ENCODE results near the gene SHMT1.

Gene SHMT1

DNA sequence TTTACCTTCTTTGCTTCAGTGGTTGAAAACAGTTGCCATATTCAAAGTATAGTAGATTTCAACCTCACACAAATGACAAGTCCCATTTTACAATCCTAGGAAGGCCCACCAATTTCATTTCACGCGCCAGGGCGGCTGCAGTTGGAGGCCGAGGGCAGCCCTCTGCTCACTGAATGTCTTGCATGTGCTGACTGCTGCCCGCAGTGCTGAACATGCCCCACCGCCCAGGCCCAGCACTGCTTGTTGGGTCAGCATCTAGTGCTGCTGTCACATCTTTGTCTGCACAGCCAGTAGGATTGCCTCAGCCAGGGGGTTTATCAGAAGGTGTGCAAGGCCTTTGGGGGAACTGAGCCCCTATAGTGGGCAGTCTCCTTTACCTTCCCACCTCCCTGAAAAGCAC is 36.8 kb downstream of the SHMT1 start:
- no peak overlapping the region for H3K4me3 Mint-ChIP-seq
- peak overlapping the region; percentile 45 for H3K27ac Mint-ChIP-seq
- peaks cover 11% of the 10 kb centered on the region for H3K4me1 Mint-ChIP-seq
- no peak for ATAC-seq (ENCODE audit: low read depth)
- H3K27me3 Mint-ChIP-seq, result no peaks in the 10 kb centered on the region
- no peaks in the 10 kb centered on the region for H3K9me3 Mint-ChIP-seq
- peaks cover 19% of the 10 kb centered on the region for H3K36me3 Mint-ChIP-seq
- DNase-seq (ENCODE audit: low spot score in 2 of 2), result no peak

GRCh38 chr17:18326039-18326438 is 37.3 kb downstream of the SHMT1 start:
- Mint-ChIP-seq H3K27me3 (no peaks in the 10 kb centered on the region), H3K9me3 (no peaks in the 10 kb centered on the region), H3K4me1 (peaks cover 12% of the 10 kb centered on the region), H3K4me3 (no peak overlapping the region), H3K27ac (peak overlapping the region; percentile 45), H3K36me3 (peaks cover 19% of the 10 kb centered on the region)
- DNase-seq (ENCODE audit: low spot score in 2 of 2) (no peak), ATAC-seq (ENCODE audit: low read depth) (no peak)

GRCh38 chr17:18324140-18325050 is 39.0 kb downstream of the SHMT1 start:
- Mint-ChIP-seq H3K27ac (peak overlapping the region; percentile 28), H3K9me3 (no peaks in the 10 kb centered on the region), H3K4me1 (peaks cover 27% of the 10 kb centered on the region), H3K27me3 (no peaks in the 10 kb centered on the region), H3K4me3 (no peak overlapping the region), H3K36me3 (peaks cover 24% of the 10 kb centered on the region)
- DNase-seq (ENCODE audit: low spot score in 2 of 2), result no peak
- ATAC-seq (ENCODE audit: low read depth), result no peak

GRCh38 chr17:18323507-18324139 is 39.7 kb downstream of the SHMT1 start:
- H3K27ac Mint-ChIP-seq, result no peak overlapping the region
- no peak for ATAC-seq (ENCODE audit: low read depth)
- H3K4me3 Mint-ChIP-seq, result no peak overlapping the region
- DNase-seq (ENCODE audit: low spot score in 2 of 2), result no peak
- no peaks in the 10 kb centered on the region for H3K27me3 Mint-ChIP-seq
- H3K4me1 Mint-ChIP-seq, result peaks cover 35% of the 10 kb centered on the region
- H3K36me3 Mint-ChIP-seq, result peaks cover 19% of the 10 kb centered on the region
- H3K9me3 Mint-ChIP-seq, result no peaks in the 10 kb centered on the region

DNA sequence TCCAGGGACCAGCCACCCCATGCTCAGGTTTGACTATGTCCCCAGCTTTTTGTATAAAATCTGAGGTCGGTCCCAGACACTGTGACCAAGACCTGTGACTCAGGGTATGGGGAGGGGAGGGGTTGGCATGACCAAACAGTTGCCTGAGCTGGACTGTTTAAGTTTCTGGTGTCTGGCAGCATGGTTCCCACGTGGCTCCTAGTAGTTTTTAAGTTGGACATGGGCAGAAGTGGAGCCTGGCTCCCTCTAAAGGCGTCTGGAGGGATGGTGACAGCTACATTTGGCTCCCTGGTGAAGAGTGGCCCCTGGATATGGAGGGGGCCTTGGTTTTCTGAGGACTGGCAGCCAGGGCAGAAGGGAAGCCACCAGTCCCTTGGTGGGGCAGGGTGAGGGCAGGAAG is 40.3 kb downstream of the SHMT1 start:
- H3K4me3 Mint-ChIP-seq, result no peak overlapping the region
- peaks cover 37% of the 10 kb centered on the region for H3K4me1 Mint-ChIP-seq
- no peak overlapping the region for H3K27ac Mint-ChIP-seq
- no peaks in the 10 kb centered on the region for H3K27me3 Mint-ChIP-seq
- peaks cover 19% of the 10 kb centered on the region for H3K36me3 Mint-ChIP-seq
- no peaks in the 10 kb centered on the region for H3K9me3 Mint-ChIP-seq
- no peak for ATAC-seq (ENCODE audit: low read depth)
- no peak for DNase-seq (ENCODE audit: low spot score in 2 of 2)

DNA sequence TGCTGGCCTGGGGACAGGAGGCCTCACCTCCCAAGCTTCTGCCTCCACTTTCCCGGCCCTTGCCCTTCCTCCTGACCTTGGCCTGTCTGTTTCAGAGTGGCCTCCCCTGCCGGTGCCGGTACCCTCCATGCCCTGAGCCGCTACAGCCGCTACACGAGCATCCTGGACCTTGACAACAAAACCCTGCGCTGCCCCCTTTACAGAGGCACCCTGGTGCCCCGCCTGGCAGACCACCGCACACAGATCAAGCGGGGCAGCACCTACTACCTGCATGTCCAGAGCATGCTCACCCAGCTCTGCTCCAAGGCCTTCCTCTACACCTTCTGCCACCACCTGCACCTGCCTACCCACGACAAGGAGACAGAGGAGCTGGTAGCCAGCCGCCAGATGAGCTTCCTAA is 40.8 kb downstream of the SHMT1 start:
- H3K27ac Mint-ChIP-seq, result no peak overlapping the region
- H3K27me3 Mint-ChIP-seq, result no peaks in the 10 kb centered on the region
- no peak for ATAC-seq (ENCODE audit: low read depth)
- DNase-seq (ENCODE audit: low spot score in 2 of 2), result no peak
- H3K4me1 Mint-ChIP-seq, result peaks cover 42% of the 10 kb centered on the region
- no peak overlapping the region for H3K4me3 Mint-ChIP-seq
- H3K9me3 Mint-ChIP-seq, result no peaks in the 10 kb centered on the region
- H3K36me3 Mint-ChIP-seq, result peaks cover 22% of the 10 kb centered on the region

DNA sequence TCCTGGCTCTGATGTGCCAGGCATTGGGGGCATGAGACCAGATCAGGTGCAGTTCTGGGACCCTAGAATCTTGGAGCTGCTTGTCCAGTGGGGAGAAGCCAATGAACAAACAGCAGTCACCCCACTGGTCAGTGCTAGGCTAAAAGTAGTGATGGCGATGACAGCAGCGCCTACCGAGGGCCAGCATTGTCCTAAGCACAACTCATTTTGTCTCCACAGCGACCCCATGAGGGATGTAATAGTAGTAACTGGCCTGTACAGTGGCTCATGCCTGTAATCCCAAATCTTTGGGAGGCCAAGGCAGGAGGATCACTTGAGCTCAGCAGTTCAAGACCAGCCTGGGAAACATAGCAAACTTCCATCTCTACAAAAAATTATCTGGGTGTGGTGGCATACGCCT is 42.0 kb downstream of the SHMT1 start:
- no peak for DNase-seq (ENCODE audit: low spot score in 2 of 2)
- H3K4me3 Mint-ChIP-seq, result no peak overlapping the region
- H3K27me3 Mint-ChIP-seq, result no peaks in the 10 kb centered on the region
- H3K36me3 Mint-ChIP-seq, result peaks cover 23% of the 10 kb centered on the region
- ATAC-seq (ENCODE audit: low read depth), result no peak
- no peak overlapping the region for H3K27ac Mint-ChIP-seq
- peaks cover 50% of the 10 kb centered on the region for H3K4me1 Mint-ChIP-seq
- peaks cover 2% of the 10 kb centered on the region for H3K9me3 Mint-ChIP-seq

- ATAC-seq (ENCODE audit: low read depth) (no peak), DNase-seq (ENCODE audit: low spot score in 2 of 2) (no peak)
- Mint-ChIP-seq H3K4me3 (peak overlapping the region; percentile 41), H3K27ac (no peak overlapping the region), H3K4me1 (peaks cover 50% of the 10 kb centered on the region), H3K36me3 (peaks cover 23% of the 10 kb centered on the region), H3K27me3 (no peaks in the 10 kb centered on the region), H3K9me3 (peaks cover 2% of the 10 kb centered on the region)
These were observed 43.0 kb downstream of the SHMT1 start for GRCh38 chr17:18320301-18320700.

DNA sequence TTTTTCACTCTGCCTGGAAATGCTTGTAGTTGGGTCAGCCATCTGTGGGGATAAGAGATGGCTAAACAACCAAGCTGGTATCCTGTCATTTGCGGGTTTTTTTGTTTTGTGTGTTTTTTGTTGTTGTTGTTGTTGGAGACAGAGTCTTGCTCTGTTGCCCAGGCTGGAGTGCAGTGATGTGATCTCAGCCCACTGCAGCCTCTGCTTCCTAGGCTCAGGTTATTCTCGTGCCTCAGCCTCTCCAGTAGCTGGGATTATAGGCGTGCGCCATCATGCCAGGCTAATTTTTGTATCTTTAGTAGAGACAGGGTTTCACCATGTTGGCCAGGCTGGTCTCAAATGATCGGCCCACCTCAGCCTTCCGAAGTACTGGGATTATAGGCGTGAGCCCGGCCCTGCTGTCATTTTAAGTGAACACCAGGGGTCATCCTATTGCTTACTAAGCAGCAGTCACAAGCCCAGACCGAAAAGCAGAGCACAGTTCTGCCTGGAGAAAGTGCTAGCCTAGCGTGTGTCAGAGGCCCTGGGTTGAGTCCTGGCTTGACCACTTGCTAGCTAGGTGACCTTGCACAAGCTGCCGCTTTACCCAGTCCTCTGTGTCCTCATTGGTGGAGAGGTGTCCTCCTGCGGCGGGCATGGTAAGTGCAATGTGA is 43.6 kb downstream of the SHMT1 start:
- DNase-seq (ENCODE audit: low spot score in 2 of 2) (no peak), ATAC-seq (ENCODE audit: low read depth) (no peak)
- peaks cover 19% of the 10 kb centered on the region for H3K36me3 Mint-ChIP-seq
- peaks cover 2% of the 10 kb centered on the region for H3K9me3 Mint-ChIP-seq
- peak overlapping the region; percentile 47 for H3K27ac Mint-ChIP-seq
- no peak overlapping the region for H3K4me3 Mint-ChIP-seq
- no peaks in the 10 kb centered on the region for H3K27me3 Mint-ChIP-seq
- peaks cover 45% of the 10 kb centered on the region for H3K4me1 Mint-ChIP-seq

GRCh38 chr17:18318771-18319450 is 44.4 kb downstream of the SHMT1 start:
- peaks cover 50% of the 10 kb centered on the region for H3K4me1 Mint-ChIP-seq
- H3K4me3 Mint-ChIP-seq, result peak overlapping the region; percentile 17
- DNase-seq (ENCODE audit: low spot score in 2 of 2) (no peak), ATAC-seq (ENCODE audit: low read depth) (no peak)
- H3K9me3 Mint-ChIP-seq, result peaks cover 2% of the 10 kb centered on the region
- H3K27ac Mint-ChIP-seq, result peak overlapping the region; percentile 47
- H3K27me3 Mint-ChIP-seq, result no peaks in the 10 kb centered on the region
- peaks cover 17% of the 10 kb centered on the region for H3K36me3 Mint-ChIP-seq

DNA sequence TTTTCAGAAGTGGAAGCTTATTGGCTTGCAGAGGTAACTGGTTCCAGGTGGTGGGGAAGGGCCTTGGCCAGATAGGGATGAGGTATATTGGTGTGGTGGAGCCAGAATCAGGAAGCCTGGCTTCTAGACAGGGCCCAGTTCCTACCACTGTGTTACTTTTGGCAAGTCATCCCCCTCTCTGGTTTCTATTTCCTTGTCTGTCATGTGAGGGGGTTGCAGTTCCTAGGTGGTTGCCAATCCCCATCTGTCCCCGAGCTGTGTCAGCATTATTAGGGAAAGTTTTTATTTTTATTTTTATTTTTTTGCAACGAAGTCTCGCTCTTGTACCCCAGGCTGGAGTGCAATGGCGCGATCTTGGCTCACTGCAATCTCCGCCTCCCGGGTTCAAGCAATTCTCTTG is 45.2 kb downstream of the SHMT1 start:
- H3K36me3 Mint-ChIP-seq, result peaks cover 15% of the 10 kb centered on the region
- no peak for DNase-seq (ENCODE audit: low spot score in 2 of 2)
- H3K4me1 Mint-ChIP-seq, result peaks cover 52% of the 10 kb centered on the region
- peak overlapping the region; percentile 97 for H3K27ac Mint-ChIP-seq
- peak overlapping the region; percentile 49 for H3K4me3 Mint-ChIP-seq
- H3K9me3 Mint-ChIP-seq, result peaks cover 2% of the 10 kb centered on the region
- H3K27me3 Mint-ChIP-seq, result no peaks in the 10 kb centered on the region
- ATAC-seq (ENCODE audit: low read depth), result no peak

DNA sequence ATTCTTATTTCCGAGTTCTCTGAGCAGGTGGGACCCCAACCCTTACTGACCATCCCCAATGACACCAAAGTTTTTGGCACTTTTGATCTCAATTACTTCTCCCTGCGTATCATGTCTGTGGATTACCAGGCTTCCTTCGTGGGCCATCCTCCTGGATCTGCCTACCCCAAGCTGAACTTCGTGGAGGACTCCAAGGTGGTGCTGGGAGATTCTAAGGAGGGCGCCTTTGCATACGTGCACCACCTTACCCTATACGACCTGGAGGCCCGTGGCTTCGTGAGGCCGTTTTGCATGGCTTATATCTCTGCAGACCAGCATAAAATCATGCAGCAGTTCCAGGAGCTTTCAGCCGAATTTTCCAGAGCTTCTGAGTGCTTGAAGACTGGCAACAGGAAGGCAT is 47.4 kb downstream of the SHMT1 start:
- no peak for ATAC-seq (ENCODE audit: low read depth)
- H3K4me1 Mint-ChIP-seq, result peaks cover 58% of the 10 kb centered on the region
- peaks cover 13% of the 10 kb centered on the region for H3K36me3 Mint-ChIP-seq
- H3K27me3 Mint-ChIP-seq, result no peaks in the 10 kb centered on the region
- peak overlapping the region; percentile 97 for H3K27ac Mint-ChIP-seq
- DNase-seq (ENCODE audit: low spot score in 2 of 2), result no peak
- peaks cover 2% of the 10 kb centered on the region for H3K9me3 Mint-ChIP-seq
- H3K4me3 Mint-ChIP-seq, result peak overlapping the region; percentile 92

GRCh38 chr17:18315562-18315922 is 47.8 kb downstream of the SHMT1 start:
- Mint-ChIP-seq H3K27ac (peak overlapping the region; percentile 97), H3K9me3 (peaks cover 2% of the 10 kb centered on the region), H3K4me1 (peaks cover 57% of the 10 kb centered on the region), H3K4me3 (peak overlapping the region; percentile 92), H3K36me3 (peaks cover 13% of the 10 kb centered on the region), H3K27me3 (no peaks in the 10 kb centered on the region)
- DNase-seq (ENCODE audit: low spot score in 2 of 2) (no peak), ATAC-seq (ENCODE audit: low read depth) (peak; percentile 34)

All from memory B cell (primary cell).